Stomach (tissue), 9 donors: ENCODE results near the gene MINDY2. TPM values are rescaled to one million over a fixed set of nuclear protein-coding genes. Genes with fewer than 3 reads are reported as not detected.
A peak's percentile ranks its signal among the peaks of the same experiment; 100 is the strongest.
"Not testable (repeated sequence)": the region's sequence is repeated elsewhere in the genome, so short reads cannot be mapped to it uniquely, and the experiment has no call there.

Experiments used
- DNase-seq, 2 donors: peaks; one replicate each; pipeline versions ENCODE4 v3.0.0 to v3.0.0-alpha.2; 2013 to 2019
- H3K27ac ChIP-seq, 5 donors: fragments of 200-600 bp in 4 of 5; sonication (generic) in 4 of 5; one replicate each; pipeline ENCODE4 v1.5.1; 2013 to 2019; ENCODE audit warnings: mild to moderate bottlenecking in 1 of 5, moderate library complexity in 1 of 5
- H3K27me3 ChIP-seq, 3 donors: fragments of 200-600 bp; sonication (generic); one replicate each; pipeline ENCODE4 v1.5.1; 2017 to 2019; ENCODE audit warnings: mixed run types in 1 of 3
- H3K36me3 ChIP-seq, 4 donors: fragments of 200-600 bp; sonication (generic); 1 replicate in 3 of 4; 2 replicates in 1 of 4; pipeline ENCODE4 v1.5.1; 2016 to 2019
- H3K4me1 ChIP-seq, 4 donors: fragments of 200-600 bp; sonication (generic); one replicate each; pipeline ENCODE4 v1.5.1; 2016 to 2019
- H3K4me3 ChIP-seq, 4 donors: fragments of 200-600 bp; sonication (generic) in 3 of 4; one replicate each; pipeline ENCODE4 v1.5.1; 2016 to 2019; ENCODE audit warnings: mild to moderate bottlenecking in 1 of 4
- H3K9me3 ChIP-seq, 4 donors: fragments of 200-600 bp; sonication (generic); one replicate each; pipeline ENCODE4 v1.5.1; 2016 to 2019
- CTCF ChIP-seq, 7 experiments: fragments of 450-650 bp in 4 of 7; fragments of 200-600 bp in 3 of 7; sonication (generic) in 3 of 7; IDR thresholded peaks; one replicate each; pipeline ENCODE4 v1.5.1; 2016 to 2019; ENCODE audit warnings: antibody characterized with exemption in 7 of 7, control low read depth in 2 of 7, mild to moderate bottlenecking in 1 of 7
- EP300 ChIP-seq: sonication (generic); formaldehyde crosslinking; IDR thresholded peaks from one replicate; pipeline ENCODE4 v1.6.1; 2017; ENCODE audit warnings: antibody characterized with exemption
- POLR2A ChIP-seq, 4 donors: fragments of 450-650 bp; IDR thresholded peaks; one replicate each; pipeline ENCODE4 v1.6.1; 2016; ENCODE audit warnings: antibody characterized with exemption in 4 of 4, control low read depth in 2 of 4, mild to moderate bottlenecking in 1 of 4, moderate library complexity in 1 of 4
- POLR2AphosphoS5 ChIP-seq, 3 donors: sonication (generic); formaldehyde crosslinking; IDR thresholded peaks; one replicate each; pipeline ENCODE4 v1.6.1; 2016; ENCODE audit warnings: antibody characterized with exemption in 3 of 3
- WGBS, 5 donors: extraction: QIAGEN DNeasy Blood & Tissue Kit in 3 of 5; methylation state at CpG; one replicate each; pipeline versions ENCODE4 v1.1.5 to v1.1.7; 2013 to 2018; 5-methylcytosine and 5-hydroxymethylcytosine counted together
- intact Hi-C: fragments of 100-400 bp; cut with DNase I; formaldehyde crosslinking; loops from one replicate; pipeline ENCODE4 v1.15.1; 2023; ENCODE audit warnings: low total_unique reads
- polyA plus RNA-seq, 3 donors: library from polyadenylated mRNA; stranded (reverse); fragments of 200-250 nt; gene quantifications; one replicate each; pipeline ENCODE4 v1.2.3, GENCODE V29; 2013
- total RNA-seq, 5 donors: library from RNA; depleted of rRNA; stranded (reverse); fragments of >200 nt; gene quantifications; one replicate each; pipeline versions ENCODE4 v1.1.0 to v1.2.3, GENCODE V29; 2014 to 2016
- donor health status: healthy with polysubstance abuse.
- donor health status: Bipolar disorder and iron deficiency.
- donor health status: healthy.

The MINDY2 gene
- total and polyA plus RNA-seq, 8 donors: 3.1 to 34.1 (median 7.5) TPM

- whole genome bisulfite sequencing, 5 donors: 40 to 71% (median 51%) methylated on average over 3 of the region's 3 CpGs
- Histone ChIP-seq H3K27ac (no peak overlapping the region), H3K36me3 (peaks cover 0 to 8% (median 4%) of the 10 kb centered on the region in 4 donors), H3K9me3 (no peaks in the 10 kb centered on the region), H3K4me3 (no peak overlapping the region), H3K27me3 (no peaks in the 10 kb centered on the region), H3K4me1 (peaks cover 0 to 14% (median 2%) of the 10 kb centered on the region in 4 donors)
- TF ChIP-seq POLR2A (IDR thresholded peaks at IDR 0.05) (no peak), EP300 (no peak), CTCF (IDR thresholded peaks at IDR 0.05) (no peak), POLR2AphosphoS5 (IDR thresholded peaks at IDR 0.05) (no peak)
- no peak for DNase-seq
- intact Hi-C loops: no loop called here
These were observed 26.4 kb downstream of the MINDY2 start for GRCh38 chr15:58797505-58797904.

- Histone ChIP-seq H3K27me3 (no peaks in the 10 kb centered on the region), H3K9me3 (no peaks in the 10 kb centered on the region), H3K4me3 (no peak overlapping the region), H3K4me1 (peaks cover 0 to 5% (median 0%) of the 10 kb centered on the region in 4 donors), H3K36me3 (peaks cover 9 to 17% (median 16%) of the 10 kb centered on the region in 4 donors), H3K27ac (no peak overlapping the region)
- no peak for TF ChIP-seq EP300
- TF ChIP-seq POLR2AphosphoS5 (IDR thresholded peaks at IDR 0.05): no peak
- no peak for TF ChIP-seq CTCF (IDR thresholded peaks at IDR 0.05)
- TF ChIP-seq POLR2A (IDR thresholded peaks at IDR 0.05): no peak
- intact Hi-C loops: no loop called here
- DNase-seq: no peak
- WGBS, 5 donors: 38 to 78% (median 63%) methylated on average over 1 of the region's 1 CpG
These were observed 34.0 kb downstream of the MINDY2 start for GRCh38 chr15:58805095-58805494.

GRCh38 chr15:58823267-58823666 is 52.2 kb downstream of the MINDY2 start:
- peaks cover 5 to 57% (median 46%) of the 10 kb centered on the region in 4 donors for H3K36me3 ChIP-seq
- DNase-seq, H3K4me3 ChIP-seq, intact Hi-C loops, H3K4me1 ChIP-seq, H3K9me3 ChIP-seq, H3K27me3 ChIP-seq, H3K27ac ChIP-seq: not testable (repeated sequence)
- WGBS, 5 donors: 94 to 98% (median 97%) methylated on average over 2 of the region's 2 CpGs

GRCh38 chr15:58830556-58830955 is 59.5 kb downstream of the MINDY2 start:
- Histone ChIP-seq H3K27me3 (no peaks in the 10 kb centered on the region), H3K36me3 (peaks cover 9 to 55% (median 37%) of the 10 kb centered on the region in 4 donors), H3K27ac (no peak overlapping the region), H3K4me1 (peaks cover 0 to 11% (median 2%) of the 10 kb centered on the region in 4 donors), H3K9me3 (no peaks in the 10 kb centered on the region), H3K4me3 (no peak overlapping the region)
- 82 to 97% (median 94%) methylated on average over 2 of the region's 2 CpGs for WGBS, 5 donors
- intact Hi-C loops: no loop called here
- DNase-seq: peak in 1 of 2 donors; percentile 2
- TF ChIP-seq POLR2A (IDR thresholded peaks at IDR 0.05) (no peak), CTCF (IDR thresholded peaks at IDR 0.05) (no peak), EP300 (no peak), POLR2AphosphoS5 (IDR thresholded peaks at IDR 0.05) (no peak)

- H3K27me3 ChIP-seq, H3K4me3 ChIP-seq, H3K9me3 ChIP-seq, H3K27ac ChIP-seq, intact Hi-C loops: not testable (repeated sequence)
- WGBS, 5 donors: 43 to 60% (median 45%) methylated on average over 9 of the region's 9 CpGs
- peaks cover 0 to 11% (median 2%) of the 10 kb centered on the region in 4 donors for H3K4me1 ChIP-seq
- peak in 1 of 2 donors; percentile 3 for DNase-seq
- H3K36me3 ChIP-seq: peaks cover 5 to 53% (median 36%) of the 10 kb centered on the region in 4 donors
These were observed 62.8 kb downstream of the MINDY2 start for GRCh38 chr15:58833681-58834426.
